OCI-LY7 (cell line): ENCODE measurements around the gene KCTD5. TPM values are rescaled to one million over a fixed set of nuclear protein-coding genes. Genes with fewer than 3 reads are reported as not detected.

ENCODE experiments used
- BruUV-seq: library from RNA; stranded (reverse); fragments of 400-500 nt; replicated peaks from 2 replicates; lab custom pipeline; 2021; lab: Mats Ljungman, UMichigan
- CTCF ChIA-PET: fragments of 300-600 bp; sonication (Branson Sonifier 250); formaldehyde crosslinking; loops from one replicate; lab custom pipeline; 2022; ENCODE audit warnings: antibody characterized with exemption; ENCODE audit not compliant: unreplicated experiment; lab: Charles Lee
- POLR2A ChIA-PET: fragments of 300-600 bp; sonication (Branson Sonifier 250); formaldehyde crosslinking; loops from one replicate; lab custom pipeline; 2022; ENCODE audit warnings: antibody characterized with exemption; lab: Charles Lee
- DNase-seq: peaks from one replicate; pipeline ENCODE4 v3.0.0-alpha.2; 2015; ENCODE audit warnings: low spot score
- H2AFZ ChIP-seq: fragments of 200-600 bp; sonication (generic), shearing (Covaris generic); 2 replicates; pipeline ENCODE4 v1.6.1; 2014; ENCODE audit warnings: mild to moderate bottlenecking, antibody characterized with exemption, low read length, moderate library complexity
- H3K27ac ChIP-seq: fragments of 200-600 bp; sonication (generic); 2 replicates; pipeline ENCODE4 v1.5.1; 2014; ENCODE audit warnings: mixed run types, low read depth, mild to moderate bottlenecking, moderate library complexity, low read length, inconsistent platforms; ENCODE audit not compliant: poor library complexity, severe bottlenecking
- H3K36me3 ChIP-seq: fragments of 200-600 bp; sonication (generic); 2 replicates; pipeline ENCODE4 v1.6.1; 2014; ENCODE audit warnings: mild to moderate bottlenecking, antibody characterized with exemption, low read length, moderate library complexity, mixed read lengths; ENCODE audit not compliant: insufficient read depth
- H3K4me1 ChIP-seq: fragments of 200-600 bp; sonication (generic); 2 replicates; pipeline ENCODE4 v1.5.1; 2014; ENCODE audit warnings: mild to moderate bottlenecking, low read length; ENCODE audit not compliant: insufficient read depth, poor library complexity, severe bottlenecking
- H3K4me2 ChIP-seq: fragments of 200-600 bp; sonication (generic); 2 replicates; pipeline ENCODE4 v1.6.1; 2014; ENCODE audit warnings: mild to moderate bottlenecking, low read length
- H3K4me3 ChIP-seq: fragments of 200-600 bp; sonication (generic); 2 replicates; pipeline ENCODE4 v1.5.1; 2014; ENCODE audit warnings: mild to moderate bottlenecking, low read depth, low read length; ENCODE audit not compliant: poor library complexity, severe bottlenecking
- H3K79me2 ChIP-seq: fragments of 200-600 bp; sonication (generic); 2 replicates; pipeline ENCODE4 v1.6.1; 2016; ENCODE audit warnings: low read depth, mild to moderate bottlenecking, low read length, moderate library complexity, mixed read lengths; ENCODE audit not compliant: insufficient read depth
- H3K9me2 ChIP-seq: fragments of 200-600 bp; sonication (generic); 2 replicates; pipeline ENCODE4 v1.6.1; 2016; ENCODE audit warnings: mild to moderate bottlenecking, low read length, mixed read lengths; ENCODE audit not compliant: insufficient read depth
- H3K9me3 ChIP-seq: fragments of 200-600 bp; sonication (generic); 2 replicates; pipeline ENCODE4 v1.6.1; 2014; ENCODE audit warnings: mild to moderate bottlenecking, mixed run types, low read length, mixed read lengths
- H4K20me1 ChIP-seq: fragments of 200-600 bp; sonication (generic); 2 replicates; pipeline ENCODE4 v1.6.1; 2014; ENCODE audit warnings: mild to moderate bottlenecking, antibody characterized with exemption, low read length, moderate library complexity, mixed read lengths; ENCODE audit not compliant: insufficient read depth
- CTCF ChIP-seq: fragments of 200-600 bp; sonication (generic); conservative IDR thresholded peaks from 2 replicates; pipeline ENCODE4 v1.5.1; 2014; ENCODE audit warnings: mild to moderate bottlenecking, antibody characterized with exemption, low read length, moderate library complexity, mixed read lengths
- EZH2phosphoT487 ChIP-seq: fragments of 200-600 bp; sonication (generic); IDR thresholded peaks from 2 replicates; pipeline ENCODE4 v1.6.1; 2018; ENCODE audit warnings: low read depth, borderline replicate concordance, mild to moderate bottlenecking, mixed run types, antibody characterized with exemption, low read length, moderate library complexity, mixed read lengths
- intact Hi-C: fragments of 100-400 bp; cut with micrococcal nuclease; formaldehyde crosslinking; loops from one replicate; pipeline ENCODE4 v1.10.0; 2022; ENCODE audit not compliant: unreplicated experiment
- total RNA-seq, 2 experiments: library from RNA; depleted of rRNA in 1 of 2; stranded (reverse); fragments of >200 nt in 1 of 2; shearing (Covaris generic) in 1 of 2; gene quantifications; 2 replicates each; pipeline ENCODE4 v1.2.3, GENCODE V29; 2014 to 2022

The KCTD5 gene
- total RNA-seq, 2 experiments from 2014 or later, result 25.8 to 34.6 TPM

GRCh38 chr16:2711370-2712062, 29.2 kb downstream of the KCTD5 start:
- Histone ChIP-seq H3K27ac (no peak overlapping the region), H3K4me3 (no peak overlapping the region), H3K36me3 (peaks cover 8% of the 10 kb centered on the region; the same call in 1 of the 2 replicates), H3K4me2 (no peak overlapping the region), H3K4me1 (no peaks in the 10 kb centered on the region), H3K9me2 (no peaks in the 10 kb centered on the region), H4K20me1 (no peaks in the 10 kb centered on the region), H3K79me2 (no peaks in the 10 kb centered on the region), H2AFZ (no peak overlapping the region), H3K9me3 (no peaks in the 10 kb centered on the region)
- no peak for DNase-seq
- POLR2A ChIA-PET, result no interaction called here
- TF ChIP-seq EZH2phosphoT487, result no peak
- TF ChIP-seq CTCF, result no peak
- CTCF ChIA-PET, result no interaction called here
- intact Hi-C loops, result no loop called here
- BruUV-seq, result no TSS peak

DNA sequence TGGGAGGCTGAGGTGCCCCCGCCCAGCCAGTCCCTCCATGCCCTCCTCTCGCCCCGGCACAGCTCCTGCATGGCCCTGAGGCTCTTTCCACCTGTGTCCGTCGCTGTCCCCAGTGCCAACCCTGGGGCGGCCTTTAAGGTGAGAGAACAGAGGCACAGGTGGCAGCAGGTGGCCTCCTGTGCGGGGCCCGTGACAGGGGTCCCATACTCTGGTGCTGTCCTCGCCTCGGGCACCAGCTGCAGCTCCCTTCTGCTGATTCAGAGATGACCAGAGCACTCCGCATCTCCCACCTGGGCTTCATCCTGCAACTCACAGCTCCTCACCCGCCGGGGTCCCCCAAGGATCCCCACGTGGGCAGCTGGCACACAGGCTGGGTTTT, 29.7 kb downstream of the KCTD5 start:
- no peaks in the 10 kb centered on the region for H3K9me2 ChIP-seq
- H2AFZ ChIP-seq, result no peak overlapping the region
- CTCF ChIA-PET, result no interaction called here
- POLR2A ChIA-PET, result no interaction called here
- no peaks in the 10 kb centered on the region for H4K20me1 ChIP-seq
- H3K79me2 ChIP-seq, result no peaks in the 10 kb centered on the region
- BruUV-seq, result no TSS peak
- H3K9me3 ChIP-seq, result no peaks in the 10 kb centered on the region
- no peaks in the 10 kb centered on the region for H3K4me1 ChIP-seq
- no peak for DNase-seq
- intact Hi-C loops, result no loop called here
- H3K36me3 ChIP-seq, result peaks cover 8% of the 10 kb centered on the region; the same call in 1 of the 2 replicates
- no peak overlapping the region for H3K27ac ChIP-seq
- TF ChIP-seq CTCF (no peak), EZH2phosphoT487 (no peak)
- H3K4me2 ChIP-seq, result no peak overlapping the region
- H3K4me3 ChIP-seq, result no peak overlapping the region

DNA sequence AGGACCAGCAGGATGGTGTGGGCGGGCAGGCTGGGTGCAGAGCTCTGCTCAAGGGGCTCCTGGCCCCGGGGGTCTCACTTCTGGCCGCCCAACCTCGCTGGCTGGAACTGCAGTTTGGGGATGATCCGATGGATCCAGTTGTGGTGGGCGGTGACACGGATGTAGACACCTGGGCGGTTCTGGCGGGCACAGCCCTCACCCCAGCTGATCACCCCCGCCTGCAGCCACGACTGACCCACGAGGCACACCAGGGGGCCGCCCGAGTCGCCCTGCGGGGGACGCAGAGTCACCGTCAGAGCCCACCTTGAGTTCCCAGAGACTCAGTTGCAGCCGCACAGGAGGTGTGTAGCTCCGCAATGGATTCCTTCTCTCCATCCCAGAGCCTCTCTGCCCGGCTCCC, 30.2 kb downstream of the KCTD5 start:
- H4K20me1 ChIP-seq, result no peaks in the 10 kb centered on the region
- POLR2A ChIA-PET, result no interaction called here
- BruUV-seq, result no TSS peak

More for the DNA sequence above, 30.2 kb downstream of the KCTD5 start:
- CTCF ChIA-PET, result no interaction called here
- no peak for TF ChIP-seq CTCF
- no peak overlapping the region for H3K4me3 ChIP-seq
- H3K9me2 ChIP-seq, result no peaks in the 10 kb centered on the region
- no peak overlapping the region for H2AFZ ChIP-seq
- intact Hi-C loops, result no loop called here
- no peak overlapping the region for H3K4me2 ChIP-seq
- H3K4me1 ChIP-seq, result no peaks in the 10 kb centered on the region
- no peaks in the 10 kb centered on the region for H3K9me3 ChIP-seq
- no peak for DNase-seq
- H3K79me2 ChIP-seq, result no peaks in the 10 kb centered on the region
- peaks cover 3% of the 10 kb centered on the region; the same call in 1 of the 2 replicates for H3K36me3 ChIP-seq
- no peak overlapping the region for H3K27ac ChIP-seq
